HUDEP-2 (cell line): ENCODE data around the gene MBP.

Experiments used
- DNase-seq, 76 experiments: peaks; one replicate each; lab custom pipeline; 2025; ENCODE audit not compliant: unreplicated experiment in 76 of 76; lab: John Stamatoyannopoulos, UW

MBP gene

GRCh38 chr18:77132369-77133050, at the start of gene MBP:
MBP (minus strand) TSS chr18:77132783; CDS start chr18:77105261, 27,522 bp downstream.
- DNase-seq = peak in 30 of 76 experiments; percentile 6 to 65 (median 34)

GRCh38 chr18:77181950-77182707, 49.5 kb upstream of the MBP start:
- no peak for DNase-seq

GRCh38 chr18:77178559-77178958, 46.0 kb upstream of the MBP start:
- DNase-seq = no peak

GRCh38 chr18:77177009-77177408, 44.4 kb upstream of the MBP start:
- no peak for DNase-seq

GRCh38 chr18:77173275-77174030, 40.9 kb upstream of the MBP start:
- no peak for DNase-seq

- DNase-seq = no peak
Measured at GRCh38 chr18:77170890-77171410, 38.4 kb upstream of the MBP start.

- no peak for DNase-seq
Measured at GRCh38 chr18:77168811-77169311, 36.3 kb upstream of the MBP start.

GRCh38 chr18:77167251-77167650, 34.7 kb upstream of the MBP start:
- DNase-seq = no peak

GRCh38 chr18:77166523-77166922, 33.9 kb upstream of the MBP start:
- no peak for DNase-seq

- no peak for DNase-seq
Measured at GRCh38 chr18:77165503-77166188, 33.1 kb upstream of the MBP start.

- peak in 1 of 76 experiments; percentile 10 for DNase-seq
Measured at GRCh38 chr18:77164763-77165485, 32.3 kb upstream of the MBP start.

- no peak for DNase-seq
Measured at GRCh38 chr18:77164026-77164425, 31.4 kb upstream of the MBP start.

GRCh38 chr18:77162580-77162979, 30.0 kb upstream of the MBP start:
- no peak for DNase-seq

- no peak for DNase-seq
Measured at GRCh38 chr18:77161961-77162360, 29.4 kb upstream of the MBP start.

- DNase-seq = no peak
Measured at GRCh38 chr18:77161383-77161782, 28.8 kb upstream of the MBP start.

GRCh38 chr18:77160515-77160914, 27.9 kb upstream of the MBP start:
- no peak for DNase-seq

GRCh38 chr18:77157312-77157711, 24.7 kb upstream of the MBP start:
- no peak for DNase-seq

- no peak for DNase-seq
Measured at GRCh38 chr18:77155031-77155430, 22.4 kb upstream of the MBP start.

GRCh38 chr18:77153404-77153803, 20.8 kb upstream of the MBP start:
- DNase-seq = no peak
